ENCODE data around the gene GNA12. TPM values are rescaled to one million over a fixed set of nuclear protein-coding genes. Genes with fewer than 3 reads are reported as not detected.
A peak's percentile ranks its signal among the peaks of the same experiment; 100 is the strongest.

The GNA12 gene
- total RNA-seq, 1 donor from 2014 or later, result 43.0 TPM

GRCh38 chr7:2873146-2873545 is 29.0 kb upstream of the GNA12 start:
- Histone ChIP-seq H3K27me3 (ENCODE audit: low read depth) (peaks cover 22% of the 10 kb centered on the region), H3K4me3 (no peak overlapping the region), H3K36me3 (no peaks in the 10 kb centered on the region), H3K9me3 (replicated peaks) (no peaks in the 10 kb centered on the region), H3K4me1 (peaks cover 13% of the 10 kb centered on the region), H3K27ac (replicated peaks) (no peak overlapping the region)
- DNase-seq, result peak; percentile 36
- TF ChIP-seq CTCF (IDR thresholded peaks at IDR 0.05; ENCODE audit: borderline replicate concordance), result no peak
- intact Hi-C loops (cut with micrococcal nuclease), result no loop called here

- Histone ChIP-seq H3K4me1 (peaks cover 13% of the 10 kb centered on the region), H3K36me3 (no peaks in the 10 kb centered on the region), H3K27ac (replicated peaks) (no peak overlapping the region), H3K27me3 (ENCODE audit: low read depth) (peaks cover 19% of the 10 kb centered on the region), H3K9me3 (replicated peaks) (no peaks in the 10 kb centered on the region), H3K4me3 (no peak overlapping the region)
- TF ChIP-seq CTCF (IDR thresholded peaks at IDR 0.05; ENCODE audit: borderline replicate concordance), result no peak
- no peak for DNase-seq
- intact Hi-C loops (cut with micrococcal nuclease), result no loop called here
These were observed 28.3 kb upstream of the GNA12 start for GRCh38 chr7:2872296-2872874.

- intact Hi-C loops (cut with micrococcal nuclease), result no loop called here
- TF ChIP-seq CTCF (IDR thresholded peaks at IDR 0.05; ENCODE audit: borderline replicate concordance), result no peak
- Histone ChIP-seq H3K27ac (replicated peaks) (no peak overlapping the region), H3K27me3 (ENCODE audit: low read depth) (peaks cover 4% of the 10 kb centered on the region), H3K4me1 (peaks cover 13% of the 10 kb centered on the region), H3K9me3 (replicated peaks) (no peaks in the 10 kb centered on the region), H3K36me3 (no peaks in the 10 kb centered on the region), H3K4me3 (peak overlapping the region; percentile 7)
- DNase-seq, result peak; percentile 76
These were observed 26.4 kb upstream of the GNA12 start for GRCh38 chr7:2870471-2870931.

- Histone ChIP-seq H3K4me3 (peak overlapping the region; percentile 7), H3K27me3 (ENCODE audit: low read depth) (no peaks in the 10 kb centered on the region), H3K27ac (replicated peaks) (no peak overlapping the region), H3K9me3 (replicated peaks) (no peaks in the 10 kb centered on the region), H3K36me3 (no peaks in the 10 kb centered on the region), H3K4me1 (peaks cover 13% of the 10 kb centered on the region)
- DNase-seq, result no peak
- no peak for TF ChIP-seq CTCF (IDR thresholded peaks at IDR 0.05; ENCODE audit: borderline replicate concordance)
- intact Hi-C loops (cut with micrococcal nuclease), result loop anchor here (10.0 kb wide), 1 partner anchor 285 kb away; no protein-coding TSS in a partner anchor
These were observed 25.9 kb upstream of the GNA12 start for GRCh38 chr7:2869981-2870380.

- Histone ChIP-seq H3K27ac (replicated peaks) (no peak overlapping the region), H3K36me3 (no peaks in the 10 kb centered on the region), H3K4me3 (no peak overlapping the region), H3K27me3 (ENCODE audit: low read depth) (no peaks in the 10 kb centered on the region), H3K9me3 (replicated peaks) (no peaks in the 10 kb centered on the region), H3K4me1 (peaks cover 36% of the 10 kb centered on the region)
- no peak for TF ChIP-seq CTCF (IDR thresholded peaks at IDR 0.05; ENCODE audit: borderline replicate concordance)
- no peak for DNase-seq
- intact Hi-C loops (cut with micrococcal nuclease), result loop anchor here (10.0 kb wide), 1 partner anchor 288 kb away; no protein-coding TSS in a partner anchor
These were observed 22.5 kb upstream of the GNA12 start for GRCh38 chr7:2866601-2867000.
